Fibroblast of lung (primary cell): ENCODE data around the gene RAB19.

ENCODE experiments used
- CTCF ChIP-seq, 2 donors: IDR thresholded peaks in 1 of 2; conservative IDR thresholded peaks in 1 of 2; 1 replicate in 1 of 2; 2 replicates in 1 of 2; pipeline ENCODE4 v1.5.1; 2011 to 2012; ENCODE audit warnings: low read length in 2 of 2, control low read depth in 1 of 2, inconsistent platforms in 1 of 2, low read depth in 1 of 2, mild to moderate bottlenecking in 1 of 2
- EZH2 ChIP-seq: IDR thresholded peaks from 2 replicates; pipeline ENCODE4 v1.5.1; 2012; ENCODE audit warnings: low read length, control low read depth, mild to moderate bottlenecking; ENCODE audit errors: missing control alignments

- TF ChIP-seq CTCF (conservative IDR thresholded peaks at IDR 0.05 in 1 of 2, IDR thresholded peaks at IDR 0.05 in 1 of 2; ENCODE audit: low read depth in 1 of 2, low read length in 2 of 2) (no peak), EZH2 (peak; percentile 75)
Measured at GRCh38 chr7:140403878-140404564, at the start of gene RAB19.
